Neural cell (in vitro differentiated cells): ENCODE results near the gene AQP2.

Experiments used
- CTCF ChIP-seq: fragments of 450-650 bp; IDR thresholded peaks from 2 replicates; pipeline ENCODE4 v1.5.1; 2014; ENCODE audit warnings: antibody characterized with exemption, mild to moderate bottlenecking, moderate library complexity; ENCODE audit not compliant: poor library complexity, severe bottlenecking
- EP300 ChIP-seq: fragments of 450-650 bp; conservative IDR thresholded peaks from 2 replicates; pipeline ENCODE4 v1.6.1; 2014; ENCODE audit warnings: antibody characterized with exemption, mild to moderate bottlenecking, moderate library complexity; ENCODE audit not compliant: poor library complexity, severe bottlenecking
- EZH2 ChIP-seq: fragments of 200-600, 300-800 bp; shearing (Covaris generic), sonication (generic); IDR thresholded peaks from 2 replicates; pipeline ENCODE4 v1.6.1; 2014; ENCODE audit warnings: antibody characterized with exemption, low read length, borderline replicate concordance, mild to moderate bottlenecking; ENCODE audit not compliant: insufficient read depth, poor library complexity, severe bottlenecking

DNA sequence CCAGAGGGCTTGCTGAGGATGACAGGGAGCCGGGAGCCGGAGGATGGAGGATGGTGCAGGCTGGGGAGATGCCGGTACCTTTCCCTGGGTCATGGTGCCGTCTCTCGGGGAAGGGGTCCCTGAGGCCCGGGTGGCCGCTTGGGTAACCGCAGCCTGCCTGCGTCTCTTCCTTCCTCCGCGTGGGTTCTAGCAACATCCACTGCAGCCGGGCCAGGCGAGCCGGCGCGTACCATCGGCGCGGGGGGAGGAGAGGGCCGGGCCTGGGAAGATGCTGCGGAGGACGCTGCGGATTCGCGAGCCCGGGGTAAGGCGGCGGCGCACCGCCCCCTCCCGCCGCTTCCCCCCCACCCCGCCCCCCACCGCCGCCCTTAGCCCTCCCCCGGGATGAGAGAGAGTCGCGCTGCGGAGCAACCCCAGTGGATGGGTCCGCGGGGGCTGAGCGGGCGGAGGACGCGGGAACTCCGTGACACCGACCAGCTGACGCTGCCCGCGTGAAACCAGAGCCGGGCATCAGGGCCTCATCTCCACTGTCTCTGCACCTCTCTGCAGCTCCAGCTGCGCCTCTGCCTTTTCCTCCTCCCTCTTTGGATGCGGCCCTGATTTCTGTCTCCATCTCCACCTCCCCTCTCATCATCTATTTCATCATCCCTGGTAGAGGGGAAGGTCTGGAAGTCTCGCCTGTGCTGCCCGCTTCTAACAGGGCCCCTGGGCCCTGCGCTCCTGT is 46.7 kb upstream of the AQP2 start, which contains the start of gene FAIM2:
- TF ChIP-seq CTCF, result no peak
- TF ChIP-seq EZH2, result no peak
- no peak for TF ChIP-seq EP300
